Transverse colon (tissue), 4 donors: ENCODE results near the gene CHST4.

Experiments used
- CTCF ChIP-seq, 5 experiments: fragments of 200-600 bp in 3 of 5; fragments of 450-650 bp in 2 of 5; sonication (generic) in 3 of 5; IDR thresholded peaks; 1 replicate in 2 of 5; 2 replicates in 3 of 5; pipeline ENCODE4 v1.5.1; 2016 to 2017; ENCODE audit warnings: antibody characterized with exemption in 5 of 5, inconsistent platforms in 3 of 5, mild to moderate bottlenecking in 2 of 5, moderate library complexity in 1 of 5
- POLR2A ChIP-seq: fragments of 450-650 bp; IDR thresholded peaks from one replicate; pipeline ENCODE4 v1.6.1; 2016; ENCODE audit warnings: antibody characterized with exemption, mild to moderate bottlenecking, moderate library complexity
- POLR2AphosphoS5 ChIP-seq, 3 donors: sonication (generic); formaldehyde crosslinking; IDR thresholded peaks; one replicate each; pipeline ENCODE4 v1.6.1; 2016; ENCODE audit warnings: antibody characterized with exemption in 3 of 3

GRCh38 chr16:71515026-71515425, 11.2 kb upstream of the CHST4 start:
- TF ChIP-seq CTCF (IDR thresholded peaks at IDR 0.05) (no peak), POLR2AphosphoS5 (IDR thresholded peaks at IDR 0.05) (no peak), POLR2A (no peak)
